Fibroblast of skin of right biceps (primary cell): ENCODE data around the gene CNKSR1.
"Not testable (repeated sequence)": the region's sequence is repeated elsewhere in the genome, so short reads cannot be mapped to it uniquely, and the experiment has no call there.

Source experiments
- DNase-seq: peaks from one replicate; pipeline ENCODE4 v3.0.0-alpha.2; 2013

Gene CNKSR1

DNA sequence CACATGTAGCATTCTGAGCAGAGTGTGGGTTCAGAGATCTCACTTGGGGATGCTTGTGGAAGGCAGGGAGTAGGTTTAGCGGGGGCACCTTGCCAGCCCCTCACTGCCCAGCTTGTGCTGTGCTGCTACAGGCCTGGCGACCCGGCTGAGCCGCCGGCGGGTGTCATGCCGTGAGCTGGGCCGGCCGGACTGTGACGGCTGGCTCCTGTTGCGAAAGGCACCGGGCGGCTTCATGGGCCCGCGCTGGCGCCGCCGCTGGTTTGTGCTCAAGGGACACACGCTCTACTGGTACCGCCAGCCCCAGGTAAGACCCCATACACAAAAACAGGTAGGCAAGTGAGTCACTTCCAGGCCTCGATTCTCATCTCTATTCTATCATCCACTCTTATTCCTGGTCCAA, 7.6 kb downstream of the CNKSR1 start:
- DNase-seq = no peak

DNA sequence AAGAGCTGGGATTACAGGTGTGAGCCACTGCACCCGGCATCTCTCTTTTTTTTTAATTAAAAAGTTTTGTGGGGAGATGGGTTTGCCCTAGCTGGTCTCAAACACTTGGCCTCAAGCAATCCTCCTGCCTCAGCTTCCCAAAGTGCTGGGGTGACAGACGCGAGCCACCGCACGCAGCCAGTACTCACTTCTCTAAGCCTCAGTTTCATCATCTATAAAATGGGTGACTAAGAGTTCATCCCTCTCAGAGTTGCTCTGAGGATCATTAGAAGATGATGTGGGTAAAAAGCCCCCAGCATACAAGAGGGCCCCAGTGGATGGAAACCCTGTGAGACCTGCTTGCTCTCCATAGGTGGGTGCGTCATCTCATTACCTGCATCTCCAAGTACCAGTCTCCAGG, 10.6 kb downstream of the CNKSR1 start:
- no peak for DNase-seq

DNA sequence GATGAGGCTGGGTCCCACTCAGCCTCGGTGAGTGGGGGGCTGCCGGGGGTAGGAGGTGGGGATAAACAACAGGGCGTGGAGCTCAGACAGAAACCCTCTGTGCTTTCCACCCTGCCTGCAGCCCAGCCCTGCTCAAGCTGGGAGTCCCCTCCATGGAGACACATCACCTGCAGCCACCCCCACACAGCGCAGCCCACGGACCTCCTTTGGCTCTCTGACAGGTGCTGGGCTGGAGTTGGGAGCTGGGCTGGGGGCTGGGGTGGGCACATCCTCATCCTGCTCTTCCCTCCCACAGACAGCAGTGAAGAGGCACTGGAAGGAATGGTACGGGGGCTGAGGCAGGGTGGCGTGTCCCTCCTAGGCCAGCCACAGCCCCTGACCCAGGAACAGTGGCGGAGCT, 11.2 kb downstream of the CNKSR1 start:
- no peak for DNase-seq

GRCh38 chr1:26189331-26189730, 12.0 kb downstream of the CNKSR1 start:
- no peak for DNase-seq

DNA sequence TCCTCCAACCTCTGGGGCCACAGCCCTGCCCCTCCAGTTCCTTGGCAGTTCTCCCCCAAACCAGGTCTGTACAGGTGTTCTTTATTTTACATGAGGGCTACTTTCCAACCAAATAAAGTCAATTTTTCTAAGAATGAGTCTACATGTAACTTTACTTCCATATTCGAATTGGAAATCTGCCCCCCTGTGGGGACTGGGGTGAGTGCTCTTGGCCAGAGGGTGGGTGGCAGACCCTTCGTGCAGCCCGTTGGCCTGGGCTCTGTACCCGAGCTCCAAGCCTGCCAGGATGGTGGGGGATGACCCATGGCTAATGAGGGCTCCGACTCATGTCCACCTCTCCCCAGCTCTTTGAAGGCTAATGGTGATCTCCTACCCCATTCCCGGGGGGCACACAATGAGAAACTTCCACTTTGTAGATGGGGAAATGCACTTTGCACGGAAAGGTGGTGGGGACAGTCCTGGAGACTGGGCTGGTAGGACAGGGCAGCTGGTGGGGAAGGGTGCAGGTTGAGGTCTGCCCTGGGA, 12.5 kb downstream of the CNKSR1 start:
- DNase-seq = no peak

DNA sequence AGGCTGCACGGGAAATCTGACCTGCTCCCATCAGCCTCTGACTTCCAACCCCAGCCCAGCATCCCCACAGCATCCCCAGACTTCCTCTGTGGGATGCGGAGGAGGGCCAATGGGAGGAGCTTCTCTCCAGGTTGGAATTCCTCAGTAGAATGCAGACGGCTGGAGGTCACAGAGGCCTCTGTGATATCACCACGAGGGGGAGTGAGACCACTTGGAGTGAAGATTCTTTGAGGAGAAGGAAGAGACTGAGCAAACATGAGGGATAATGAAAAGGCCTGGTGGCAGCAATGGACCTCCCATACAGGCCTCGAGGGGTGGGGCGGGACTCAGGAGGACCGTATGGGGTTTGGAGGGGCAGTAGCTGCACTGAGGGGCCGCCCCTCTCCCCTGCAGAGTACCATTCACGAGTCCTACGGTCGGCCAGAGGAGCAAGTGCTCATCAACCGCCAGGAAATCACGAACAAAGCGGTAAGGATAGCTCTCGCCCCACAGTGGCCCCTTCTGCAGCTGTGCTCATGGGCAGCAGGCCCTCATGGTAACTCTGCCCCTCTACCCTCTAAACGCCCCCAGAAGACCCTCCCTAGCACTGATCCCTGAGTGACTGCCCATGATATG, 13.2 kb downstream of the CNKSR1 start, which contains the start of gene CATSPER4:
Gene CATSPER4, plus strand, starts transcription at position 230 of the 615 bp plus-strand sequence. Its CDS starts 26 bp downstream, at position 256.
- peak; percentile 45 for DNase-seq

DNA sequence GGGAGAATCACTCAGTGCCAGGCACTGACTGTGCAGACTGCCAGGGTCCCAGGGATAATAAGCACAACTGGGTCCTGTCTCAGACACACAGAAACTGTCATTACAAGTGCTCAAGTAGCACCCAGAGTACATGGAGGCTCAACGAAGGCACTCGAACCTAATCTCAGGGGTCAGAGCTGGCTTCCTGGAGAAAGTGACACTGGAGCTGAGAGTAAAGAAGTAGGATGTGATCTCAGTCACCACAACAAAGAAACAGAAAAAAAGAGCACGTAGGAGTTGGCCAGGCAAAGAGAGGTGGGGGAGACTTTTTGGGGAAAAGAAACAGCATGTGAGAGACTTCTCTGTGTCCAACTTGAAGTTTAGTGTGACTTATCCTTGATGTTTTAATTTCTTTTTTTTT, 14.4 kb downstream of the CNKSR1 start:
- no peak for DNase-seq

DNA sequence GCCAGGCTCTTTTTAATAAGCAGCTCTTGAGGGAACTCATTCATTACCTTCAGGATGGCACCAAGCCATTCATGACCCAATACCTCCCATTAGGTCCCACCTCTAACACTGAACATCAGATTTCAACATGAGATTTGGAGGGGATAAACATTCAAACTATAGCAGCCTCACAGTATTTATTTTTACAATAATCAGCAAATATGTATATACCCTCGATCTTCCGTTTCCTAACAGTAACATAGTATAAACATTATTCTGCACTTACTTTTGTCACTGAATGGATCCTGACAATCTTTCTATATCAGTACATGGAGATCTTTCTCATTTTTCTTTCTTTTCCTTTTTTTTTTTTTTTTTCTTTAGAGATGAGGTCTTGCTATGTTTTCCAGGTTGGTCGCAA, 18.5 kb downstream of the CNKSR1 start:
- DNase-seq = no peak

DNA sequence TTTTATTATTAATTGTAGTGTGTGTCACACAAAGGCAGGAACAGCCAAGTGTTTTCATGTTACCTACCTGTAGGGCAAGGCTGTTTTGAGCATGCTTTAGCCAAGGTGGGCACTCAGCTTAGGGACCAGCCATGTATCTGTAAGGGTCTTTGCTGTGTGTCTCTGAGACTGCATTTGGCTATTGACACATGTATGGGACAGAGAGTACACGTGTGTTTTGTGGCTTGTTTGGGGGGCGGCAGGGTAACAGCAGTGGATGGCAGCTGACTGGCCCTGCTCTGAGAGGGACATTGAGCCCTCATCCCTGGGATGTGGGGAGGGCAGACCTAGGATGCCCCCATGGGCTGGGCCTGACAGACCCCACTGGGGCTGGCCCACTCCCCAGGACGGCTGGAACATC, 20.0 kb downstream of the CNKSR1 start:
- no peak for DNase-seq

DNA sequence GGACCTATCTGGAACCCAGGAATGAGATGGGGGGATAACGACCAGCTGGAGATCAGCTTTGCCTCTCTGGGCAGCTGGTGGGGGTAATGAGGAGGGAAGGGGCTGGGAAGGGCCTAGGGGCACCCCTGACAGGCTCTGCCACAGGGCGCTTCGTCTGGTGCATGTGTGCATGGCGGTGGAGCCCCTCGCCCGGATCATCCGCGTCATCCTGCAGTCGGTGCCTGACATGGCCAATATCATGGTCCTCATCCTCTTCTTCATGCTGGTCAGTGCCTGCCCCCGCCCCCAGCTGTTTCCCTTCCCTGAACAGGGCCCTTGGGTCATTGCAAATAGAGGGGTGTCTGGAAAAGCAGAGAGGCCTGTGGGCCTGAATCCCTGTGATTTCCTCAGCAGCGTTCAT, 20.5 kb downstream of the CNKSR1 start:
- no peak for DNase-seq

- no peak for DNase-seq
Observed at GRCh38 chr1:26200413-26200812, 23.1 kb downstream of the CNKSR1 start.

DNA sequence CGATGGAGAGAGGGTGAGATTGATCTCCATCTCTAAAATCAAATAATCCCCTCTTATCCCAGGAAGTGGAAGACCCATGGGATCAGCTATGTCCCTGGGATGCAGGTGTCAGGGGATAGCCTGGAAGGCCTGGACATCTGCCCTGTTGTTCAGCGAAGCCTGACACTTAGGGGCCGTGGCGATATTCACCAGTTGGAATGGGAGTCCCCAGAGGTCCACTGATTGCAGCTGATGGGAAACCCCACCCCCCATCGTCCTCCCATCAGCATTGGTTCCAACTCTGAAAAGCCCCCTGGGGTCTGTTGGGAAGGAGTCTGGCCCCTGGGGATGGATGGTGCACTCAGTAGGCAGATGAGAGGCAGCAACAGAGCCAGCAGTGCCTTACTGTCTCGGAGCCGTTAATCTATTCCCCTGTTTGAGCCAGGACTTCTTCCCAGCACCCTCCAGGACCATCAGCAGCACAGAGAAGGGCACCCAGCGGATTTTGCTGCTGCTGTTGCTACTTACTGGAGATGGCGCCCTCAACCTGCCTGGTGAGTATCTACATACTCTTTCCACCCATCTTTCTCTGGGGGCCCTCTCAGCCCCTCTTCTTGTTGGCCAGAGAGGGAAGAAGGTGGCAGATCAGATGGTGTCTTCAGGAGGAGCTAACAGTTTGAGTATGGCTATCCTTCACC, 26.5 kb downstream of the CNKSR1 start:
- DNase-seq = no peak

- no peak for DNase-seq
Observed at GRCh38 chr1:26210147-26210870, 33.0 kb downstream of the CNKSR1 start.

DNA sequence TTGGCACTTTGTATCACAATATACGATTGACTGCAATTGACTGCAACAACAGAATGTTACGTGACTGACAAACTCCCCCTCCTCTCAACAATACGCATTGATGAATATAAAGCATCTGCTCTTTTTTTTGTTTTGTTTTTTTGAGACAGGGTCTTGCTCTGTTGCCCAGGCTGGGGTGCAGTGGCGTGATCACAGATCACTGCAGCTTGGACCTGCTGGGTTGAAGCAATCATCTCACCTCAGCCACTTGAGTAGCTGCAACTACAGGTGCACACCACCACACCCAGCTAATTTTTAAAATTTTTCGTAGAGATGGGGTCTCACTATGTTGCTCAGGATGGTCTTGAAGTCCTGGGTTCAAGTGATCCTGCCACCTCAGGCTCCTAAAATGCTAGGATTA, 35.4 kb downstream of the CNKSR1 start:
- no peak for DNase-seq

- no peak for DNase-seq
Observed at GRCh38 chr1:26213335-26213905, 36.1 kb downstream of the CNKSR1 start.

DNA sequence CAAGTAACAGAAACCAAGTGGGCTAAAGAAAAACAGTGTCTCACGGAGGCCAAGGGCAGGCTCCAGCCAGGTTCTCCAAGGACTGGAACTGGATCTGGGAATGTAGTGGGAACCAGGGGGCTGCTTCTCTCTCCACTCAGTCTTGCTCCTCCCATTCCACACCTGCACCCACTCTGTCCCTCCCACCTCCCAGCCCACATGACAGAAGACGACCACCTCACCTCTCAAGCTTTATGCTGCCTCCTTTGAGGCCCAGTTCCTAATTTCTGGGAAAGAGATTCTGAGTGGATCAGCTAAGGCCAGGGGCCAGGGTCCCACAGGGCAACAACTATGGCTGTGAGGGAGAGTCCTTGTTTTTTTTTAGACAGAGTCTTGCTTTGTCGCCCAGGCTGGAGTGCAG, 38.0 kb downstream of the CNKSR1 start:
- no peak for DNase-seq

DNA sequence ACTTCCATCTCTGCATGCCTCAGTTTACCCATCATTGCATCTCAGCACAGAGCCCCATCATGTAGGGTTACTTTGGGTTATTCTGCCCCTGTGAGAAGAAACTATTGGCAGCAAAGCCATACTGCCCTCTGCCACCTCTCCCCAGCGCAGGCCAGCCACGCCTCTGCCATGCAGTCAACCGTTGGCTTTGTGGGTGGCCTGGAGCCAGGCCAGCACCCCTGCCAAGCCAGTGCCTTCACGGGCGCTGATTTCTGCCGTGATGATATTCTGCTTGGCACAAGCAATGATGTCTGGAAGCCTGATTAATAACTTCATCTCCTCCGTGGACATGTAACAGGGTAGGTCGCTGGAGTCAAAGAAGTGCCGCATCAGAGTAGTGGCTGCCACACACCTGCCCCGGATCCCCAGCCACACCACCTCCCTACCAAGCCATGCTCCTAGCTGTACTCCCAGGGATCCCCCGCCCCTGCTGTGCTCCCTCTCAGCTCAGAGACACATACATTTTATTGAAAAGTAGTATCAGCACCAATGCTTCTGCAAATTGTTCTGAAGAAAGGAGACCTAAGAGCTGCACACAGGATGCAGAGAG, 41.7 kb downstream of the CNKSR1 start:
- no peak for DNase-seq

GRCh38 chr1:26220199-26220912, 43.1 kb downstream of the CNKSR1 start:
- no peak for DNase-seq

GRCh38 chr1:26221094-26221493, 43.8 kb downstream of the CNKSR1 start:
- DNase-seq = no peak

DNA sequence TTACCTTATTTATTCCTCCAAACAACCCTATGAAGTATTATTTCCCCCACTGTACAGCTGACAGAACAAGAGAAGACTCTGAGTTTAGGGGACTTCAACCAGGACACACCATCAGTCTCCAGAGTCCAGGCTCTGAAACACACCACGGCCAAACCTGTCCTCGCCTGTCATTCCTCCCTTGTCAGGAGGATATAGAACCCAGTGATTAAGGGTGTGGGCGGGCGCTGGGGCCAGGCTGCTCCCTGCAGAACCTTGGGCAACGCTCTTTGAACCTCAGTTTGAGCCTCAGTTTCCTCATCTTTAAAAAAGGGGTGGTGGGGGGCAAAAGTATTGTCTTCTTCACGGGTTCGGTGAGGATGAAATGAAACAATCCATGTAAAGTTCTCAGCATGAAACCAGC, 47.3 kb downstream of the CNKSR1 start:
- no peak for DNase-seq

- peak; percentile 16 for DNase-seq
Observed at GRCh38 chr1:26225033-26225831, 47.9 kb downstream of the CNKSR1 start.

GRCh38 chr1:26230682-26231081, 53.4 kb downstream of the CNKSR1 start:
- DNase-seq = not testable (repeated sequence)
